ENCODE results near the gene RINT1.
"Not testable (repeated sequence)": the region's sequence is repeated elsewhere in the genome, so short reads cannot be mapped to it uniquely, and the experiment has no call there.

The RINT1 gene

GRCh38 chr7:105589356-105590077 is 57.5 kb downstream of the RINT1 start:
- TF ChIP-seq CTCF (IDR thresholded peaks at IDR 0.05; ENCODE audit: low read depth, low read length, missing control alignments) = peak; percentile 80
- peak; percentile 30 for DNase-seq (ENCODE audit: low read depth)
- no peak overlapping the region for H3K4me3 ChIP-seq (ENCODE audit: low read depth, low read length)

- TF ChIP-seq CTCF (IDR thresholded peaks at IDR 0.05; ENCODE audit: low read depth, low read length, missing control alignments) = no peak
- DNase-seq (ENCODE audit: low read depth) = no peak
- H3K4me3 ChIP-seq (ENCODE audit: low read depth, low read length) = no peak overlapping the region
Measured at GRCh38 chr7:105590793-105591192, 58.8 kb downstream of the RINT1 start.

- TF ChIP-seq CTCF (IDR thresholded peaks at IDR 0.05; ENCODE audit: low read depth, low read length, missing control alignments) = no peak
- DNase-seq (ENCODE audit: low read depth) = no peak
- H3K4me3 ChIP-seq (ENCODE audit: low read depth, low read length) = no peak overlapping the region
Measured at GRCh38 chr7:105591522-105591921, 59.5 kb downstream of the RINT1 start.

GRCh38 chr7:105594034-105594433 is 62.0 kb downstream of the RINT1 start:
- no peak overlapping the region for H3K4me3 ChIP-seq (ENCODE audit: low read depth, low read length)
- no peak for DNase-seq (ENCODE audit: low read depth)
- TF ChIP-seq CTCF (IDR thresholded peaks at IDR 0.05; ENCODE audit: low read depth, low read length, missing control alignments) = peak; percentile 22

GRCh38 chr7:105596866-105597265 is 64.9 kb downstream of the RINT1 start:
- no peak overlapping the region for H3K4me3 ChIP-seq (ENCODE audit: low read depth, low read length)
- no peak for DNase-seq (ENCODE audit: low read depth)
- no peak for TF ChIP-seq CTCF (IDR thresholded peaks at IDR 0.05; ENCODE audit: low read depth, low read length, missing control alignments)

- DNase-seq (ENCODE audit: low read depth); H3K4me3 ChIP-seq (ENCODE audit: low read depth, low read length): not testable (repeated sequence)
Measured at GRCh38 chr7:105599080-105599479, 67.1 kb downstream of the RINT1 start.

GRCh38 chr7:105599551-105599950 is 67.5 kb downstream of the RINT1 start:
- TF ChIP-seq CTCF (IDR thresholded peaks at IDR 0.05; ENCODE audit: low read depth, low read length, missing control alignments) = no peak
- DNase-seq (ENCODE audit: low read depth) = no peak
- no peak overlapping the region for H3K4me3 ChIP-seq (ENCODE audit: low read depth, low read length)
